NCI-H2196 (cell line): ENCODE results near the gene SOHLH1.
A peak's percentile ranks its signal among the peaks of the same experiment; 100 is the strongest.

ENCODE experiments used
- DNase-seq: peaks from one replicate; lab custom pipeline; 2025; ENCODE audit not compliant: unreplicated experiment; lab: John Stamatoyannopoulos, UW

Gene SOHLH1

DNA sequence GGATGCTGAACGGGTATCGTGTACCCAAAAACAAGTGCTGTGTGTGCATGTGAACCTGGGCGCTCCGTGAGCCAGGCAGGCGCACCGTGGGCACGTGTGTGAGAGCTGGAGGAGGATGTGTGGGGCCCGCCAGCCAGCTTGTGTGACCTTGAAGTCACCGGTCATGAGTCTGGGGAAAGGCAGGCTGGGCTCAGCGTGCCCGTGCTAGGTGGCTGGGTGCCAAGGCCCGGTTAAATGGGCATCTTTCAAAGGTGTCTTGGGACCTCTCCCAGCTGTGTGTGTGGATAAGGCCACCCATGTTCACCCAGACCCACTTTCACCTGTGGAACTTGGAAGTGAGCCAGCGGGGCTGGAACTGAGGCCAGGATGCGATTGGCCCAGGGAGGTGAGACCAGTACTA, 6.1 kb upstream of the SOHLH1 start:
- DNase-seq: no peak

DNA sequence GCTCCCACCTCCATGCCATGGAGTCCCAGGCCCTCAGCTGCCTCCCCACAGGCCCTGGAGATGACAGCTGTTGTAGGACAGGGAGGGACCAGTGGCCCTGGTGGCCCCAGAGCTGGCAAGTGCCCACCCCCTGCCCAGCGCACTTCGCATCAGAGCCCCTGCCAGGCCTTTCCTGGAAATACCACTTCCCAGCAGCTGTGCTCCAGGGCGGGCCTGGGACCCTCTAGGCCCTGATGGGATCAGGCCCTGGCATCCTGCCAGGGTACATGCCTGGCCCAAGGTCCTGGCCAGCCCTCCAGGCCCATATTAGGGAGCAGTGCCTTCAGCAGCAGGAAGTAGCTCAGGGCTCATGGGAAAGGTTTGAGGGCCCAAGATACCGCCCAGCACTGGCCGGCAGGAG, 5.2 kb upstream of the SOHLH1 start:
- DNase-seq: no peak

DNA sequence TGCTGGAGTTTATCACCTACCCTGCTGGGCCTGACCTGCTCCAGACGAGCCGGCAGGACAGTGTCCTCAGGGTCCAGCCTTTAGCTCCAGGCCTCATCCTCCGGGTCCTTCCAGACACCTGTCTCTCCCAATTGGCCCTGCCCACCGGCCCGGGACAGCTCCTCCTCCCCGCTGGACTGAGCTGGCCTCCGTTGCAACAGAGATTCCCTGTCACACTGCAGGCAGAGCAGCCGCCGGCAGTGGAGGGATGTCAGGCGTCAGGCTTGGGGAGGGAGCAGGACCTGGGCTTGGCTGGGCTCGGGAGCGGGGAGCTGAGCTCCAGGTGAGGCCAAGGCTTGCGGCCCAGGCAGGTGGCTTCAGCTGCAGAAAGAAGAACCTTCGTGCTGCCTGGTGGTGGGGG, 4.4 kb upstream of the SOHLH1 start:
- no peak for DNase-seq

GRCh38 chr9:135701959-135702721, 2.9 kb upstream of the SOHLH1 start, which contains the start of gene KCNT1:
KCNT1 (plus strand) TSS chr9:135702185; CDS start chr9:135702259, 74 bp downstream.
- DNase-seq: peak; percentile 73

- DNase-seq: no peak
Measured at GRCh38 chr9:135701067-135701958, 2.0 kb upstream of the SOHLH1 start.

GRCh38 chr9:135700525-135700924, 1.2 kb upstream of the SOHLH1 start:
- no peak for DNase-seq

DNA sequence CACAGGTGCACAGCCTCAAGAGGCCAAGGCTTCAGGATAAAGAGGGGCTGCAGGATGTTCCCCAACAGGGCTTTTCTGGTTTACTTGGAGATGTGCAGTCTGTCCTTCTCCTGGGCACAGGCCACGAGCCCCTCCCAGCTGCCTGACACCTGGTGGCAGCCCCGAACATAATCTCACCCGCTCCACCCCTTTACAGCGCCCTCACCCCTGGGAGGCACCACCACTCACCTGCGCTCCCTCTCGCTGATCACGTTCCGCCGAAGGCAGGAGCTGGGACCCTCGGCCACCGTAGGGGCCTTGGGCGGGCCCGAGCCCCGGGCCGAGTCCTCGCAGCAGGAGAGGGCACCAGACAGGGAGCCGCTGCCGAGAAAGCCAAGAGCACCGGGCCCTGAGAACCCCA, 514 bp downstream of the SOHLH1 start:
- DNase-seq: no peak

DNA sequence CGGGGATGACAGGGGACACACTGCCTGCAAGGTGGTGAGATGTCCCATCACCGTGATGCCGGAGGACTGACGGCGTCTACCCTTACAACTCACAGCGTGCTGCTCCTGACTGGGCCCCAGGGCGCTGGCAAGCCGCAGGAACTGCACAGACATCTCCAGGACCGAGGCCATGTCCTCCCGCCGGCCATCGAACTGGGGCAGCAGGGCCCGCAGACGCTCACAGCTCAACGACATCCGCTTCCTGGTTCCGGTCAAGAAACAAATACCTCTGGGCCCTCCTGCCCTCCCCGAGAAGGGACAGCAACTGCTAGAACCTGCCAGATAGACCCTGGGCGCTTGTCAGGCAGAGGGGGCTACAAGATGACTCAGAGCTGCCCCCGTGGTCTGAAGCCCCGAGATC, 1.0 kb downstream of the SOHLH1 start:
- DNase-seq: no peak

DNA sequence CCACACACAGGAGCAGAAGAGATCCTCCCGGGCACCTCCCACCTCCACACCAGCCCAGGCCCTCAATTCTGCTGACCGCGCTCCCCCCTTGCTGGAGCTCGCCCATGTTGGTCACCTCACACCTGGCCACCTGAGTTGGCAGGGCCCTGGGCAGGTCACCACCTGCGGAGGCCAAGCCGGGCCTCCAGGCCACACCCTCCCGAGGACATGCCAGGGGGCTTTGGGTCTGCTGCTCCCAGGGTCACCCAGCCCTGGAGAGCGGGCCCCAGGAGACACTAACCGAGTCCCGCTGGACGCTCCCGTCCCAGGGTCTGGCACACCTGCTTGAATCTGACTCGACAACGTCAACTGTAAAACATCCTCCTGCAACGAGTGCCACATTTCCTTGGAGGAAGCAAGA, 2.1 kb downstream of the SOHLH1 start:
- no peak for DNase-seq

DNA sequence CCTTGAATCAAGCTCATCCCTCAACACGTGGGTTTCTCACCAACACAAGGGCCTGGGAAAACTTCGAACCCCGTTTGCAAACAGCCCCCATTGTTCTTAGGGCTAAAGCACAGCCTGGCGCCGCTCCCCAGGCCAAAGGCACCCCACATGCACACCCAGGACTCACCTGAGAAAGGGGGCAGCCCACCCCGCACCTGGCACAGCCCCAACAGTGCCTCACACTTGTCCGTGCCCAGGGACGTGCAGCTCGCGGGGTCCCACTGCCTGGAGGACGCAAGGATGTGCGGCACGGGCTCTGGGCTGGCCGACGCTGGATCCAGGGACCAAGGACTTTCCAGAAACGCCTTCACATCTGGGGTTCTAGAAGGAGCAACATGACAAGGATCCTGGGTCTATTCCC, 2.8 kb downstream of the SOHLH1 start:
- no peak for DNase-seq

DNA sequence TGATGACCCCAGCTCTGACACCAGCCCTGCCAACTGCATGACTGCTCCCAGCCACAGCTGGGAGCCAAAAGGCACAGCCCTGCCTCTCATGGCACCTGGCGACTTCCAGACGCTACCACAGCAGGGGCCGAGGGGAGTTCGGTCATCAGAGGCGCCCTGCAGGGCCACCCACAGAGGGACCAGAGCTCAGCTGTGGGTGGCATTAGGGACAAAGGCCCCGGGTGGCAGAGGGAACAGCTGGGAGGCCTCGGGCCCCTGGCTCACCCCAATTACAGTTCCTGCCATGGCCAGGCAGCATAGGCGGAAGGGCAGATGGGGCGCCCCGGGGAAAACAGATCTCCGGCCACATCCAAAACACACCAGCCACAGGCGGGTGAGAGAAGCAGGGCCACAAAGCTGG, 3.6 kb downstream of the SOHLH1 start:
- DNase-seq: no peak

- DNase-seq: no peak
Measured at GRCh38 chr9:135695036-135695435, 4.2 kb downstream of the SOHLH1 start.

GRCh38 chr9:135694414-135694813, 4.9 kb downstream of the SOHLH1 start:
- DNase-seq: no peak

- DNase-seq: no peak
Measured at GRCh38 chr9:135693771-135694170, 5.5 kb downstream of the SOHLH1 start.

DNA sequence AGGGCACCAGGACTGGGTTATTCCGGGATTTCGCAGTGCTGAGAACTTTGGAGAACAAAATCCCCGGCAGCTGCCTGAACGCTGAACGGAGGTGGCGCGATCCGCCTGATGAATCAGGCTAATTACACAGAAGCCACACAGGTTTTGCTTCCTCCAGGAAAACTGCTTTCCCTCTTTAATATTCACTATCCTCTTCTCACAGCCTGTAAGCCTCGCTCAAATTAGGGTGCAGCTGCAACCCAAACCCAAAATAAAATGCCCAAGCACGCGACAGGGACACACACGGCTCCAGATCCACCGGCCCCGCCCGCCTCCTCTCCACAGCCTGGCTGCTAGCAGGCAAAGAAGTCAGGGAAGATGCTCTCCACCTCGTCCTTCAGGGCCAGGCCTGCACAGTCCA, 6.0 kb downstream of the SOHLH1 start:
- DNase-seq: no peak

- DNase-seq: no peak
Measured at GRCh38 chr9:135692410-135692809, 6.9 kb downstream of the SOHLH1 start.

DNA sequence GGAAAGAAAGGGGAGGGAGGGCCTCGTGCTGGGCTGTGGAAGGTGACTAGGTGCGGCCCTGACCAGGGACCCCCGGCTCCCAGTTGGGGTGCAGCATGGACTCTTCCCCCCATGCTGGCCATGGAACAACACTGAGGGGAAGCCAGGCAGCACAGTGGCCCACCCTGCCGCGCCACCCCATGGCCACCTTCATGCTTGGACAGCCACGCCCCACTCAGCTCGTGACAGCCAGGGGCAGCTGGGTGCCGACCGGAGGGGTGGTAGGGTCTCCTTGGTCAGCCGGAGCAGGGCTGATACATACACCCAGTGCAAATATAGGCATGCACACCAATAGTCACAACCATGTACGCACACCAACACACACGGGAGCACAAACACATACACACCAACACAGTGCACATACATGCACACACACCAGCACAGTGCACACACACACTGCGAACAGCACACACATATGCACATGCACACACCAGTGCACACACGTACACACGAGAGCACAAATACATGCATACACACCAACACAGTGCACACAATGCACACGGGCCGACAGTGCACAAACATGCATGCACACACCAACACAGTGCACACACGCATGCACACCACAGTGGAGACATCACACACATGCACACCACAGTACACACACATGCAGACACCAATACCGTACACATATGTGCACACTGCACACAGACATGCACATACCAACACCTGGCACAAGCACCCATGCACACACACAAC, 8.3 kb downstream of the SOHLH1 start:
- no peak for DNase-seq

DNA sequence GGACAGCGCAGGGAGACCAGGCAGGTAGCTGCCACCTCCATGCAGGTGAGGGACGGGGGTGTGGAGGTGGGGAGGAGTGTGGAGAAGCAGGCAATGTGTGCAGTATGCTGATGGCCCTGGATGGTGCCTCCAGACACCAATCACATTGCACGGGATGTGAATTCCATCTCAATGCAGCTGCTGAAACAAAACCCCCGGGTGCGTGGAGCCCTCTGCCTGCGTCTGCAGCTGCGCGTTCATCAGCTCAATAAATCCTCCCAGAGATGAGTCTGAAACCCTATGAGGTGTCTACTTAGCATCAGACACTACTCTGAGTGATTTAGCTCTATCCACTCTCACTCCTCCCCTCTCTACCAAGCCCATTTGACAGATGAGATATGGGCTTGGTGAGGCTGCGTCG, 10.3 kb downstream of the SOHLH1 start:
- DNase-seq: no peak

DNA sequence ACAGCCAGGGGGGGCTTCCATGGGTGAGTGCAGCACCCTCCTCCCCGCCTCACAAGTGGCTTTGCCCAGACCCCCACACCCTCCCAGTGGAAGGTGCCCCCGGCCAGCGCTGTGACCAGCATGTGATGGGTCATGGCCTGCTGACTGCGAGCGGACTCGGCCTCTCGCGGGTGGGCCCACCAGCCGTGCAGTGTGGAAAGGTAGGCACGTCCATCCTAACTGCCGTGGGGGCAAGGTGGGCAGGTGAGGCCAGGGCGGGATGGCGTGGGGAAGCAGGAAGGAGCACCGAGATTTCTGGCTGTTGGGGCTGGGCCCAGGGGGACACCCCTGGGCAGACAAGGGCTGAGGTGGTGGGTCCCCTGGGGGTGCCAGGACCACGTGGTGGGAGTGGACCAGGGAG, 12.1 kb downstream of the SOHLH1 start:
- no peak for DNase-seq

- no peak for DNase-seq
Measured at GRCh38 chr9:135684691-135685090, 14.6 kb downstream of the SOHLH1 start.

DNA sequence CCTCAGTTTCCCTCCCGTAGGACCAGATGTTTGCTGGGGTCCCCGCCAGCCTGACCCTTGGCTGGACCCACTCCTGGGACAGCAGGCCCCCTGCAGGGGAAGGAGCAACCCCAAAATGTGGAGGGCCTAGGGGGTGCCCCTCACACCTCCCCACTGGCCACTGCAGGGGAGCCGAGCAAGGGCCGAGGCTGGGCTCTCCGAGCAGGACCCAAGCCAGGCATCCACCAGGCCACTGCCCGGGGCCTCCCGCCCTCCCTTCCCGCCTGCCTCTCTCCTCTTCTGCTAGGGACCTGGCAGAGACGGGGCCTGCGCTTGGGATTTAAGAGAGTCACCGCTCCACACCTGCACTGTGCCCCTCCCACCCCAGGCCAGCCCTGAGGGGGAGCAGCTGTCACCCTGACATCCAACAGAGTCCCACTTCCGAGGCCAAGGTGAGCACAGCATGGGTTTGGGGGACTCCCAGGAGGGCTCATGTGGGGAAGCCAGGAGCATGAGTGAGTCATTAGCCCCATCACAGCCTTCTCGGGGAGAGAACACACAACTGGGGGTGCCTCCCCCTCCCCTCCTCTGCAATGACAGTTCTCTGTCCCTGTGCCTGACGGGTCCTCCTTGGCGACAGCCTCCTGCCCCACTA, 15.8 kb downstream of the SOHLH1 start:
- DNase-seq: no peak
